DOHH2 (cell line): ENCODE data around the gene PLA2G2C.

ENCODE experiments used
- H3F3A ChIP-seq: fragments of 200-600 bp; sonication (generic), shearing (Covaris generic); 2 replicates; pipeline ENCODE4 v1.6.0; 2016; ENCODE audit warnings: antibody characterized with exemption, mild to moderate bottlenecking; ENCODE audit not compliant: control insufficient read depth, insufficient read depth
- H3K27ac ChIP-seq: fragments of 200-600 bp; sonication (generic); 2 replicates; pipeline ENCODE4 v1.5.1; 2014; ENCODE audit warnings: low read depth, mild to moderate bottlenecking, low read length, moderate library complexity
- H3K27me3 ChIP-seq: fragments of 200-600 bp; sonication (generic); 2 replicates; pipeline ENCODE4 v1.6.1; 2014; ENCODE audit warnings: mild to moderate bottlenecking, low read length, mixed read lengths; ENCODE audit not compliant: control insufficient read depth
- H3K36me3 ChIP-seq: fragments of 200-600 bp; sonication (generic); 2 replicates; pipeline ENCODE4 v1.6.1; 2014; ENCODE audit warnings: mild to moderate bottlenecking, low read length, moderate library complexity, mixed read lengths; ENCODE audit not compliant: control insufficient read depth
- H3K4me1 ChIP-seq: fragments of 200-600 bp; sonication (generic); 2 replicates; pipeline ENCODE4 v1.6.1; 2014; ENCODE audit warnings: mild to moderate bottlenecking, low read length, mixed read lengths; ENCODE audit not compliant: control insufficient read depth
- H3K4me2 ChIP-seq: fragments of 200-600 bp; sonication (generic); 2 replicates; pipeline ENCODE4 v1.6.0; 2014; ENCODE audit warnings: mild to moderate bottlenecking, low read length, moderate library complexity
- H3K4me3 ChIP-seq: fragments of 200-600 bp; sonication (generic); 2 replicates; pipeline ENCODE4 v1.5.1; 2014; ENCODE audit warnings: mild to moderate bottlenecking, low read length, mixed read lengths
- H3K79me2 ChIP-seq: fragments of 200-600 bp; sonication (generic); 2 replicates; pipeline ENCODE4 v1.6.1; 2014; ENCODE audit warnings: mild to moderate bottlenecking, low read length, mixed read lengths; ENCODE audit not compliant: control insufficient read depth
- H3K9me2 ChIP-seq: fragments of 200-600 bp; sonication (generic); replicated peaks from 2 replicates; pipeline ENCODE4 v1.6.1; 2014; ENCODE audit warnings: mild to moderate bottlenecking, low read length, mixed read lengths; ENCODE audit not compliant: control insufficient read depth
- H3K9me3 ChIP-seq: fragments of 200-600 bp; sonication (generic); 2 replicates; pipeline ENCODE4 v1.6.1; 2014; ENCODE audit warnings: antibody characterized with exemption, low read length, mixed read lengths; ENCODE audit not compliant: control insufficient read depth, insufficient read depth
- H4K20me1 ChIP-seq: fragments of 200-600 bp; sonication (generic); 2 replicates; pipeline ENCODE4 v1.6.0; 2014; ENCODE audit warnings: low read depth, mild to moderate bottlenecking, antibody characterized with exemption, low read length, moderate library complexity; ENCODE audit not compliant: control insufficient read depth, insufficient read depth
- EZH2phosphoT487 ChIP-seq: fragments of 200-600 bp; sonication (generic); IDR thresholded peaks from 2 replicates; pipeline ENCODE4 v1.6.1; 2017; ENCODE audit warnings: borderline replicate concordance, mild to moderate bottlenecking, antibody characterized with exemption, low read length, moderate library complexity, mixed read lengths
- TF ChIP-seq, protein P1 (sequence below): fragments of 200-600 bp; sonication (generic); IDR thresholded peaks from one replicate; pipeline ENCODE4 v1.5.1; 2014; ENCODE audit warnings: antibody characterized with exemption, mild to moderate bottlenecking, low read depth, low read length; ENCODE audit not compliant: poor library complexity, severe bottlenecking

The PLA2G2C gene

DNA sequence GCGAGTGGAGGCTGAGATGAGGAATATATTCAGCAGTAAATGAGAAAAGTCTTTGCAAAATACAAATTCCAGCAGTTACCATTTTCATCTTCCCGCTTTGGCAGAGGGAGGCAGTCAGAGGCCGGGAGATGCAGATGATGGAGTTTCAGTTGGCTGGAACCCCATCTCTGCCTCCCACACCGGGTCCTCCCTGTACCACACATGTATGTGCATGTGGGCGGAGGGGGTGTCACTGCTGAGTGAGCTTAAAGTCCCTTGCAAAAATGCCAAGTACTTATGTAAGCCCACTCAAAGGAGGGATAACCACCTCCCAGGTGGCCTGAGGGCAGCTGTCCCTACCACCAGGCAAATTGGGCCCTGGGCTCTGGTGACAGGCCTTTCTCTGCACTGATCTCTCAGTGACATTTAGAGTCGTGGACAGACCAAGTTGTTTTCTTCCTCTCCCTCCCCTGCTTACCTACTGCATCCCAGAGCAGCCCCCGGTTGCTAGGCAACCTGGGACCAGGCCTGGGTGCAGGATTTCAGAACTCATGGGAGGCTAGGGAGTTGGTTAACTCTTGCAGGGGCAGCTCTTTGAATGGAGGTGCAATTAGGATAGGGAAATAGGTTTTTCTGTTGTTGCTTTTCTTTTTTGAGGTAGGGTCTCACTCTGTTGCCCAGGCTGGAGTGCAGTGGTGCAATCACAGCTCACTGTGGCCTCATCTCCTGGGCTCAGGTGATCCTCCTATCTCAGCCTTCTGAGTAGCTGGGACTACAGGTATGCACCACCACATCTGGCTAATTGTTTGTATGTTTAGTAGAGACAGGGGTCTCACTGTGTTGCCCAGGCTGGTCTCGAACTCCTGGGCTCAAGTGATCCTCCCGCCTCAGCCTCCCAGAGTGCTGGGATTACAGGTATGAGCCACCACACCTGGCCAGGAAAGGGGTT, 17.5 kb downstream of the PLA2G2C start:
- H3K4me3 ChIP-seq, result no peak overlapping the region
- H3K9me2 ChIP-seq, result no peaks in the 10 kb centered on the region
- peaks cover 17% of the 10 kb centered on the region for H3K4me1 ChIP-seq
- no peaks in the 10 kb centered on the region for H3K36me3 ChIP-seq
- no peaks in the 10 kb centered on the region for H3K79me2 ChIP-seq
- H3K9me3 ChIP-seq, result no peaks in the 10 kb centered on the region
- H3K4me2 ChIP-seq, result no peak overlapping the region
- no peaks in the 10 kb centered on the region for H3K27me3 ChIP-seq
- H3K27ac ChIP-seq, result no peak overlapping the region
- TF ChIP-seq, protein P1, sequence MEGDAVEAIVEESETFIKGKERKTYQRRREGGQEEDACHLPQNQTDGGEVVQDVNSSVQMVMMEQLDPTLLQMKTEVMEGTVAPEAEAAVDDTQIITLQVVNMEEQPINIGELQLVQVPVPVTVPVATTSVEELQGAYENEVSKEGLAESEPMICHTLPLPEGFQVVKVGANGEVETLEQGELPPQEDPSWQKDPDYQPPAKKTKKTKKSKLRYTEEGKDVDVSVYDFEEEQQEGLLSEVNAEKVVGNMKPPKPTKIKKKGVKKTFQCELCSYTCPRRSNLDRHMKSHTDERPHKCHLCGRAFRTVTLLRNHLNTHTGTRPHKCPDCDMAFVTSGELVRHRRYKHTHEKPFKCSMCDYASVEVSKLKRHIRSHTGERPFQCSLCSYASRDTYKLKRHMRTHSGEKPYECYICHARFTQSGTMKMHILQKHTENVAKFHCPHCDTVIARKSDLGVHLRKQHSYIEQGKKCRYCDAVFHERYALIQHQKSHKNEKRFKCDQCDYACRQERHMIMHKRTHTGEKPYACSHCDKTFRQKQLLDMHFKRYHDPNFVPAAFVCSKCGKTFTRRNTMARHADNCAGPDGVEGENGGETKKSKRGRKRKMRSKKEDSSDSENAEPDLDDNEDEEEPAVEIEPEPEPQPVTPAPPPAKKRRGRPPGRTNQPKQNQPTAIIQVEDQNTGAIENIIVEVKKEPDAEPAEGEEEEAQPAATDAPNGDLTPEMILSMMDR, result no peak
- no peak for TF ChIP-seq EZH2phosphoT487
- H3F3A ChIP-seq, result no peaks in the 10 kb centered on the region
- H4K20me1 ChIP-seq, result no peaks in the 10 kb centered on the region

DNA sequence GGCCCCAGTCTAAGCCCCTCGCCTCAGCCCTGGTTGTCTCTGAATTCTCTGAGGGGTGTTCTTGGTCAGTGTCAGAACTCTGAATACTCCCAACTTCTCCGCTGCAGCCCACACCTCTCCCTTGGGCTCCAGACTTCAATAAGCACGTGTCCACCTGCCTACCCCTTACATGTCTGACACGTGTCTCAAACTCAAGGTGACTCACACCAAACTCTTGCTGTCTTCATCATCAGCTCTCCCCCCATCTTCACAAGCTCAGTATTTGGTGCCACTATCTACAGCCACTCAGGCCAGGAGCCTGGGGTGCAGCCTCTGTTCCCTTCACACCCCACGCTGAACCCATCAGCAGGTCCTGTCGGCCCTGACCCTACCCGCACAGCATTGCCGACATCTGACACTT, 19.2 kb downstream of the PLA2G2C start:
- Histone ChIP-seq H3F3A (no peaks in the 10 kb centered on the region), H3K9me3 (no peaks in the 10 kb centered on the region), H3K79me2 (no peaks in the 10 kb centered on the region), H3K27ac (no peak overlapping the region), H3K27me3 (no peaks in the 10 kb centered on the region), H3K4me1 (peaks cover 15% of the 10 kb centered on the region), H3K4me3 (no peak overlapping the region), H3K36me3 (no peaks in the 10 kb centered on the region), H3K4me2 (no peak overlapping the region), H4K20me1 (no peaks in the 10 kb centered on the region), H3K9me2 (no peaks in the 10 kb centered on the region)
- TF ChIP-seq EZH2phosphoT487, result no peak
- TF ChIP-seq, protein P1, result no peak

DNA sequence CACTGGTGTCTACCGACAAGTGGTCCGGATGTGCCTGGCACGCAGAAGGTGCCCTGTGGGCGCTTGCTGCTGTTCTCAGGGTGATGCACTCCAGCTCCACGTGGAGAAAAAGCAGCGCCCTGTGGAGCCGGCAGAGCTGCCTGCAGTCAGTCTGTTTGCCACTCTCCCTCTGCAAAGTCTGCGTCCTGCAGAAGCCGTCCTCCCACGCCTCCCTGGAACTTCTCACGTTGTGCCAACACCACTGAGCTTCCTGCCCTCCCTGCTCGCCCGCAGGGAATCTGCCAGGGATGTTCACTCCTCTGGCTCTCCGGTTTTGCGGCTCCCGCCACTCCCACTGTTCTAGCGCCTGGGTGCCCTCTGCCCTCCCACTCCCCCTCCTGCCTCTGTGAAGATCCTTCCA, 20.3 kb downstream of the PLA2G2C start:
- Histone ChIP-seq H3K36me3 (no peaks in the 10 kb centered on the region), H3K4me2 (no peak overlapping the region), H3K27ac (no peak overlapping the region), H3K9me2 (no peaks in the 10 kb centered on the region), H3K27me3 (no peaks in the 10 kb centered on the region), H4K20me1 (no peaks in the 10 kb centered on the region), H3K79me2 (no peaks in the 10 kb centered on the region), H3F3A (no peaks in the 10 kb centered on the region), H3K4me1 (peaks cover 5% of the 10 kb centered on the region), H3K9me3 (no peaks in the 10 kb centered on the region; the same call in 1 of the 2 replicates), H3K4me3 (no peak overlapping the region)
- TF ChIP-seq, protein P1, result no peak
- TF ChIP-seq EZH2phosphoT487, result no peak
